LNCaP clone FGC (cell line): ENCODE results near the gene RAB6A.

ENCODE experiments used
- DNase-seq: peaks from one replicate; pipeline ENCODE4 v3.0.0-alpha.2; 2011; ENCODE audit warnings: low read depth
- H3K4me3 ChIP-seq: 2 replicates; pipeline ENCODE4 v1.5.1; 2011; ENCODE audit warnings: mild to moderate bottlenecking, low read depth, low read length, control low read depth
- TF ChIP-seq, protein P1 (sequence below): IDR thresholded peaks from 2 replicates; pipeline ENCODE4 v1.5.1; 2012; ENCODE audit warnings: mild to moderate bottlenecking; ENCODE audit not compliant: control insufficient read depth, insufficient read depth; ENCODE audit errors: extremely low read depth

Gene RAB6A

DNA sequence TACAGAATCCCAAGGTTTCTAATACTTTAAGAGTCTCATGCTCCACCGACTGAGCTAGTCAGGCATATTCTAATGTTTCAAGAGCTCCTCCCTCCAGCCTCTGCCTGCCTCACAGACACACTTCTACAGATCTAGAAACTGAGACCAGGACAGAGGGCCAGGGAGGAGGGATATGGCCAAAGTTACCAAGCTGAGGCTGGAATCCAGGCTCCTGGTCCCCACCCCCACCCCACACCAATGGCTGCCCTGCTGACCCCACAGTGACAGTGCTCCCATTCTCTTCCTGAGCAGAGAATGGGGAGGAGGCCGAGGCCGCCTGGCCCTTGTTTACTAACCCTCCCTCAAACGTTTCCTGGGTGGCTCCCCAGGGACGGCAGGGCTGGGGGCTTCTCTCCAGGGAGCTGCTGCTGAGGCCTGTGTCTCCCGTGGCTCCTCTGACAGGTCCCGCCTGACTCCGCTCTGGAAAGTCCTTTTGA is 112.3 kb downstream of the RAB6A start:
- peak overlapping the region; percentile 71 for H3K4me3 ChIP-seq
- TF ChIP-seq, protein P1, sequence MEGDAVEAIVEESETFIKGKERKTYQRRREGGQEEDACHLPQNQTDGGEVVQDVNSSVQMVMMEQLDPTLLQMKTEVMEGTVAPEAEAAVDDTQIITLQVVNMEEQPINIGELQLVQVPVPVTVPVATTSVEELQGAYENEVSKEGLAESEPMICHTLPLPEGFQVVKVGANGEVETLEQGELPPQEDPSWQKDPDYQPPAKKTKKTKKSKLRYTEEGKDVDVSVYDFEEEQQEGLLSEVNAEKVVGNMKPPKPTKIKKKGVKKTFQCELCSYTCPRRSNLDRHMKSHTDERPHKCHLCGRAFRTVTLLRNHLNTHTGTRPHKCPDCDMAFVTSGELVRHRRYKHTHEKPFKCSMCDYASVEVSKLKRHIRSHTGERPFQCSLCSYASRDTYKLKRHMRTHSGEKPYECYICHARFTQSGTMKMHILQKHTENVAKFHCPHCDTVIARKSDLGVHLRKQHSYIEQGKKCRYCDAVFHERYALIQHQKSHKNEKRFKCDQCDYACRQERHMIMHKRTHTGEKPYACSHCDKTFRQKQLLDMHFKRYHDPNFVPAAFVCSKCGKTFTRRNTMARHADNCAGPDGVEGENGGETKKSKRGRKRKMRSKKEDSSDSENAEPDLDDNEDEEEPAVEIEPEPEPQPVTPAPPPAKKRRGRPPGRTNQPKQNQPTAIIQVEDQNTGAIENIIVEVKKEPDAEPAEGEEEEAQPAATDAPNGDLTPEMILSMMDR = no peak
- no peak for DNase-seq

DNA sequence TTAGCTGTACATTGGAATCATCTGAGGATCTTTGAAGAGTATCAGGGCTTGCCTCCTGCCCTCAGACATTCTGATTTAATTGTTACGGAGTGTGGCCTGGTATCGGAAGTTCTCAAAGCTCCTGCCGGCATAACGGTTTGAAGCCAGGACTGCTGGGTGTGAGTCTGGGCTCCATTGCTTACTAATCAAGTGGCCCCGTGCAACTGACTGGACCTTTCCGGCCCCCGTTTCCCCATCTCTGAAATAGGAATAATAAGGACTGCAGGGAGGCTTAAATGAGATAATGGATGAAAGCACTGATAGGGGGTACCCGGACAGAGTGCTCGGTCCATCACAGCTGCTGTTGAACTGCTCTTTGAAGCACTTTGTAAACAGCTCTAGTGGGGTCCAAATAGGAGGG is 112.8 kb downstream of the RAB6A start:
- no peak for DNase-seq
- H3K4me3 ChIP-seq = peak overlapping the region; percentile 71
- TF ChIP-seq, protein P1 = no peak

DNA sequence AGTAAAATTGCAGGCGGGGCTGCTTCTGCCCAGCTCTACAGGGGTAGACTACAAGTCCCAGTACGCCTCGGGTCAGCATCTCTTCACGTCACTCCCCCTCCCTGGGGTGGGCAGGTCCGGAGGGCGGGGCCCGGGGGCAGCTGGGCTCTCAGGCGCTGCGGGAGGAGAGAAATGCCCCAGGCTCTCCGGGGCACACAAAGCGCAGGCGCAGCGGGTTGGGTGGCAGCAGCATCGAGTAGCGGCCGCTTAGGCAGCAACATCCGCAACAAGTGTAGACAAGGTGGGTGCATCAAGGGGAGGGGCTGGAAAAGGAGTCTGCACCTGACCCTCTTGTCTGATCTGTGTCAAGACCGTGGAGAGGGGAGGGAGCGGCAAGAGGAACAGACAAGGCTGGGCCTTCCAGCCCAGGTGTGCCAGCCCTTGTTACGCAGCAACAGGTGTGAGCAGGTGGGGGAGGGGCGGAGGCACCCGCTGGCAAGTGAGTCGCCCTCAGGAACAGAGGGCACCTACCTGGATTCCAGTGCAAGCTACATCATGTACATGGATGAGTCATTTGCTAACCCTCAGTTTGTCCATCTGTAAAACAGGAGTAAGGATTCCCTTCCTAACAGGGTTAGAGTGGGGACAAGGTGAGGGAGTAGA is 113.3 kb downstream of the RAB6A start:
- H3K4me3 ChIP-seq = peak overlapping the region; percentile 71
- DNase-seq = peak; percentile 79
- TF ChIP-seq, protein P1 = no peak

DNA sequence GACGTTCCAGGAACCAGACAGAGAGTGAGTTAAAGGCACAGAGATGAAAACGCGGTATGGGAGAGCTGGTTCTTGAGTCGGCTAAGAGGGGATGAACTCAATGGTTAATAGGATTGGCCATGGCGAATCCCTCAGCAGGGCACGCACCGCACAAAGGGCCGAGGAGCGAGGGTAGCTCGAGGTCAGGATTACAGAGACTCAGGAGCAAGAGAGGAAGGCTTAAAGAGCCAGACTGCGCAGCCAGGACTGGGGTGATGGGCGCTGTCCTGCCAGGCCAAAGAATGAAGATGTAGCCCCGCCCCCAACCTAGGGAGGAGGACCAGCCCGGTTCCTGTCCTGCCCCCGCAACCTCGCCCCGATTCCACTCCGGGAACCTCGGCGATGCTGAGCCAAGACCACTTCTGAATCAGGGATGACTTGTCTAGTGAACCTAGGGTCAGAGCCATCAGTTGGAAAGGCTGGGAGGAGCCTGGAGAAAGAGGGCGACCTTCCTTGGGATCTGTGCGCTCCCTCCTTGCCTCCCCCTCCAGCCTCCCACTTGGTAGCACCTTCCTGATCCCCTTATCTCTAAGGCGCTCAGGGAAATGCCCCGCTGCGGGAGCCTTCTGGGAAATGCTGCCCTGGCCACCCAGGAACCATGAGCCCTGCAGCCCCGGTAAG is 114.8 kb downstream of the RAB6A start, which contains the start of gene PLEKHB1:
Gene PLEKHB1 (plus strand): TSS at position 610 of the 660 bp plus-strand sequence. CDS start 28 bp downstream, at position 638.
- no peak for DNase-seq
- peak within 1 kb of the TSS; percentile 71 for H3K4me3 ChIP-seq
- TF ChIP-seq, protein P1 = no peak

DNA sequence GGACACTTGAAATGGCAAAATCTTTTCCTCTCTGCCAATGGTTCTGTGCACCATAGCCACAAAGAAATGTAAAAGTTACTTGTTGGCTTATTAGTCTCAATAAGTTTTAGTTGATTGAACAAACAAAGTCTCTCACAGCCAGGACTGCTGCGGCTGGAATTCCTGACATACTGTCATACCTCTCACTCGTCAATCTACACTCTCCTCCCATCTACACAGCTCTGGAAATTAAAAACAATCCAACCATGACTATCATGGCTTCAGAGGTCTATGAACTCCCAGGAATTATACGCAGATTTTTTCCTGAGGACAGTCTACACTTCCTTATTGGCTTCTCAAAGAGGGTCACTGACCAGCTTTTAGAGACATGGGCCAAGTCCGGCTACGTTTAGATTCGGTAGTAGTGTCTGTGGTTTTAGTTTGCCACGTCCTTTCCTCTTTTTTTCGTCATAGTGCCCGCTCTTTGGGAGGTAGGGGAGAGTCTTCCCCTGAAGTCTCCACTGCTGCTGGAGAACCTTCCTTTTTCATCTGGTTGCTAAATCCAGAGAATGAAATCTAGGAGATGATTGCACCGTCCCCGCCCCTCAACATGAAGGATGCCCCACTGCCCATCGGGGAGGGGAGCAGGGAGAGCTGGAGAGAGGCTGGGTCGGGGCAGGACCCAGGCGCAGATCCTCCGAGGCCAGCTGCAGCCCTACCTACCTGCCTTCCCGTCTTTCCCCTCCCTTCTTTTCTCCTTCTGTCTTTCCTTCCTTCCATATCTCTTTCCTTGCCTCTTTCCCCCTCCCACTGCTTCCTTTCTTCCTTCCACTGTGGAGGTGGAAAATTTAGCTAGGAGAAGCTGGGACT is 115.5 kb downstream of the RAB6A start:
- no peak overlapping the region for H3K4me3 ChIP-seq
- TF ChIP-seq, protein P1 = no peak
- DNase-seq = no peak

DNA sequence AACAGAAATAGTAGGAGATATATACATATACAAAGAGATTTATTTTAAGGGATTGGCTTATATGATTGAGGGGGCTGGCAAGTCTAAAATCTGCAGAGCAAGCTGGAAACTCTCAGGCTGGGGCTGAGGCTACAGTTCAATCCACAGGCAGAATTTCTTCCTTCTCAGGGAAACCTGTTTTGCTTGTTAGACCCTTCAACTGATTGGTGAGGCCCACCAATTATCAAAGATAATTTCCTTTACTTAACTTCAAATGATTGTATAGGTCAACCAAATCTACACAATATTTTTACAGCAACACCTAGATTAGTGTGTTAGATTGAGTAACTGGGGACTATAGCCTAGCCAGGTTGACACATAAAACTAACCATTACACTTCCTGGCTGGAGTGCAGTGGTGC is 119.2 kb downstream of the RAB6A start:
- TF ChIP-seq, protein P1 = no peak
- no peak for DNase-seq
- H3K4me3 ChIP-seq = no peak overlapping the region
